ENCODE results near the gene ERC2.

The ERC2 gene

DNA sequence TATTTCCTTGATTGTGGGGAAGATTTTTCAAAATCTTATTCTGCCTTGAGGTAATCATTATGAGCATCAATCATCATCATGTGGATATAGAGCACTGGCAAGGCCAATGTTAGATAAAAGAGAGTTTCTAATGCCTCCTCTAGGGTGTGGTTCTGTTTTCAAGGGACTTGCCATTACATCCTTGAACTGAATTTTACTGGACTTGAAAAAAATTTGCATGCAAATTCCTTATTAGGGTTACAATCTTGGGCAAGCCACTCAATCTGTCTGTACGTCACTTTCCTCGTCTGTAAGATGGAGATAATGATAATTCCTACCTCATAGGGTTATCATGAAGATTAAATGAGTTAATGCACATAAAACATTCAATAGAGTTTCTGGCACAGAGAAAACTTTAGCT lies 825.0 kb downstream of the ERC2 start:
- no peak overlapping the region for H3K4me3 ChIP-seq (replicated peaks; ENCODE audit: low read depth, low read length)
- TF ChIP-seq, protein P1, sequence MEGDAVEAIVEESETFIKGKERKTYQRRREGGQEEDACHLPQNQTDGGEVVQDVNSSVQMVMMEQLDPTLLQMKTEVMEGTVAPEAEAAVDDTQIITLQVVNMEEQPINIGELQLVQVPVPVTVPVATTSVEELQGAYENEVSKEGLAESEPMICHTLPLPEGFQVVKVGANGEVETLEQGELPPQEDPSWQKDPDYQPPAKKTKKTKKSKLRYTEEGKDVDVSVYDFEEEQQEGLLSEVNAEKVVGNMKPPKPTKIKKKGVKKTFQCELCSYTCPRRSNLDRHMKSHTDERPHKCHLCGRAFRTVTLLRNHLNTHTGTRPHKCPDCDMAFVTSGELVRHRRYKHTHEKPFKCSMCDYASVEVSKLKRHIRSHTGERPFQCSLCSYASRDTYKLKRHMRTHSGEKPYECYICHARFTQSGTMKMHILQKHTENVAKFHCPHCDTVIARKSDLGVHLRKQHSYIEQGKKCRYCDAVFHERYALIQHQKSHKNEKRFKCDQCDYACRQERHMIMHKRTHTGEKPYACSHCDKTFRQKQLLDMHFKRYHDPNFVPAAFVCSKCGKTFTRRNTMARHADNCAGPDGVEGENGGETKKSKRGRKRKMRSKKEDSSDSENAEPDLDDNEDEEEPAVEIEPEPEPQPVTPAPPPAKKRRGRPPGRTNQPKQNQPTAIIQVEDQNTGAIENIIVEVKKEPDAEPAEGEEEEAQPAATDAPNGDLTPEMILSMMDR (IDR thresholded peaks at IDR 0.05; ENCODE audit: low read depth, low read length, missing control alignments), result no peak
- DNase-seq (ENCODE audit: extremely low read depth, low read depth), result no peak

DNA sequence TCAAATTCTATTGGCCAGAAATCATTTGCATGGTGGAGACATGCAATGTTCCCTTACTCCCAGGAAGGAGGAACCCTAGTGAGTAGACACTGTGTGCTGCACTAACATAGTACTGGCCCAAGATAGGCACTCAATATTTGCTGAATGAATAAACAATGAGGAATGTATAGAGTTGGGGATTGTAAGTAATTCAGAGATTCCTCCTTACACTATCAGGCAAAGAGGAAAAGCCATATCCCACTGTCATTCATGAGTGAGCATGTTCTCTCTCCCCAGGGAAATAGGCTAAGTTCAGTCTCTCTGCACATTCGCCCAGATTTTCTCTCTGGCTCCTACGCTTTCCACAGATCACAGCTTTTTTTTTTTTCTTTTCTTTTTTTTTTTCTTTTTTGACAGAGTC lies 826.3 kb downstream of the ERC2 start:
- no peak overlapping the region for H3K4me3 ChIP-seq (replicated peaks; ENCODE audit: low read depth, low read length)
- no peak for DNase-seq (ENCODE audit: extremely low read depth, low read depth)
- TF ChIP-seq, protein P1 (IDR thresholded peaks at IDR 0.05; ENCODE audit: low read depth, low read length, missing control alignments), result no peak

DNA sequence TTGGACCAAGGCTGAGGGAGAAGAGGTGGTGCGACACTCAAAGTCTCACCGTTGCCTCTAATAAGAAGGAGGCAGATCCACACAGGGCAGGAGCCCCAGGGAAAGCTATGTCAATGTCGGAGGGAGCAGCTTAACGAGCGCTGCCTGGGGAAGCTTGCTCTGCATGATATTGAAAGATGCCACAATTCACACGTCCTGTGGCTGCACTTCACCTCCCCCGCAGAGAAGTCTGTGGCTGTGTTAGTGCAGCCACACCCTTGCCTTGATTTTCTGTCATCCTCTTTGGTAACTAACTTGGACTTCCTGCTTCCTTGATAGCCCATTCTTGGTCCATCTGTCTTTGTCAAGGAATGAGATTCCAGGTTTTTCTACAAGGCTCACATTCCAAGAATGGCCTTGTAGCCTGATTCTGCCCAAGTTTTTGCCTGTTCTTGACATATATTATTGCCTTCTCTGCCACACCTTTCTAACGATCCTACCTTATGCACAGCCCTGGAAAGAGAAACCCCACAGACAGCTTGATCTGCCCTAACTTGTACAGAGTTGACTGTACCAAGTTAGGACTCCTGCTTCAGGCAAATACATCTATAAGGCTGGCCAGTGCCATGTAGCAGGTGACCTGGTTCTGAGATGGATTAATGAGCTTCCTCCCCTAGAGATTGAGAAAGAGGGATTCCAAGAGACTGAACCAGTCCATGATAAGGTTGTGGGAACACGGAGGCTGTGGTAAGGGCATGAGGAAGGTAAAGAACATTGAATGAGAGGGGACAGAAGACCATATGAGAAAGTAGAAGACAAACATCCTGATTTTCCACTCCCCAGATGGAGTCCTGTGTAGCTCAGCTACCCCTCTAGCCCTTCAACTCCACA lies 828.1 kb downstream of the ERC2 start:
- no peak for DNase-seq (ENCODE audit: extremely low read depth, low read depth)

DNA sequence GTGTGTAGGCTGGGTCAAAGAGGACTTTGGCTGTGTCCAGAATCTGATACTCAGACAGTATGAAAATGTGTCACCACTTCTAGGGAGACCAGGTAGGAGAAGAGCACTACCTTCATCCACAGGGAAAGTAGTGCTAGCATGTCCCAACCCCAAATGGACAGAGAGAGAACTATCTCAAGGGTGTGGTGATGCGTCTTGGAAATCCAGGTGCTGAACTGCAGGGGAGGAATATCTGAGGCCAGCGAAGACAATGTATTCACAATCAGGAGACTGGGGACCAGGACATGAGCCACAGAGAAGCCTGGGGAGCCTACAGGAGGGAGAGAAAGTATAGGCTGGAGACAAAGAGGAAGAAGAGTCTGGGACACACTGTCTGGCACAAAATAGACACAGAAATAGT lies 829.1 kb downstream of the ERC2 start:
- no peak for DNase-seq (ENCODE audit: extremely low read depth, low read depth)
- H3K4me3 ChIP-seq (replicated peaks; ENCODE audit: low read depth, low read length), result no peak overlapping the region
- TF ChIP-seq, protein P1 (IDR thresholded peaks at IDR 0.05; ENCODE audit: low read depth, low read length, missing control alignments), result no peak

More for the DNA sequence above, 828.1 kb downstream of the ERC2 start:
- no peak overlapping the region for H3K4me3 ChIP-seq (replicated peaks; ENCODE audit: low read depth, low read length)
- TF ChIP-seq, protein P1 (IDR thresholded peaks at IDR 0.05; ENCODE audit: low read depth, low read length, missing control alignments), result no peak

DNA sequence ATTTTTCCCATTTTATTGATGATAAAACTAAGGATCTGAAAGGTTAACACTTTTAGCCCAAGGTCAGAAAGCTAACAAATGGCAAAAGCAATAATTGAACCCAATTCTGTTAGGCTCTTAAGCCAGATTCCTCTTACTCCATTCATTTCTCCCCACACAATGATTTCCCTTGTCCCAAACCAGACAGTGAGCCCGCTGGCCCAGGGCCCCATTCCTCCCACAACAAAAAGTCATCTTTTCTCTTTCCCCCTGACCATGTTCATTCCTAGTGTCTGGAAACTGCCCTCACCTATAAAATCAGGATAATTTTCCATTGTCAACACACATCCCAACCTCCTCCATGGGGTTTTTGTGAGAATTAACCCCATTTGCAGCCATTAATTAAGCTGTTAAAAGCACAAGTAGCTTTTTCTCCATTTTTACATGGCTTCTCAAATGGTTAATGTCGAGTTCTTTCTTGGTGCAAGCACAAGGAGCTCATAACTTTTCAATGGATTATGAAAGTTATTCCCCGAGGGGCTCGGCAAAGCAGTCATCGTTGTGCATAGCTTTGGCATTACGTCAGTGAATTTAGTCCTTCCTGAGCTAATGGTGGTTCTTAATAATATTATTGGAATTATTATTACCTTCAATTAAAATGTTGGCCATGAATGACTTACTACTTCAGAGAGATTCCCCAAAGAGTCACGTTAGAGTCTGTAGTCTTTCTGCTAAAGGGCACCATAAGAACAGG lies 830.2 kb downstream of the ERC2 start:
- H3K4me3 ChIP-seq (replicated peaks; ENCODE audit: low read depth, low read length), result no peak overlapping the region
- DNase-seq (ENCODE audit: extremely low read depth, low read depth), result no peak
- TF ChIP-seq, protein P1 (IDR thresholded peaks at IDR 0.05; ENCODE audit: low read depth, low read length, missing control alignments), result no peak

DNA sequence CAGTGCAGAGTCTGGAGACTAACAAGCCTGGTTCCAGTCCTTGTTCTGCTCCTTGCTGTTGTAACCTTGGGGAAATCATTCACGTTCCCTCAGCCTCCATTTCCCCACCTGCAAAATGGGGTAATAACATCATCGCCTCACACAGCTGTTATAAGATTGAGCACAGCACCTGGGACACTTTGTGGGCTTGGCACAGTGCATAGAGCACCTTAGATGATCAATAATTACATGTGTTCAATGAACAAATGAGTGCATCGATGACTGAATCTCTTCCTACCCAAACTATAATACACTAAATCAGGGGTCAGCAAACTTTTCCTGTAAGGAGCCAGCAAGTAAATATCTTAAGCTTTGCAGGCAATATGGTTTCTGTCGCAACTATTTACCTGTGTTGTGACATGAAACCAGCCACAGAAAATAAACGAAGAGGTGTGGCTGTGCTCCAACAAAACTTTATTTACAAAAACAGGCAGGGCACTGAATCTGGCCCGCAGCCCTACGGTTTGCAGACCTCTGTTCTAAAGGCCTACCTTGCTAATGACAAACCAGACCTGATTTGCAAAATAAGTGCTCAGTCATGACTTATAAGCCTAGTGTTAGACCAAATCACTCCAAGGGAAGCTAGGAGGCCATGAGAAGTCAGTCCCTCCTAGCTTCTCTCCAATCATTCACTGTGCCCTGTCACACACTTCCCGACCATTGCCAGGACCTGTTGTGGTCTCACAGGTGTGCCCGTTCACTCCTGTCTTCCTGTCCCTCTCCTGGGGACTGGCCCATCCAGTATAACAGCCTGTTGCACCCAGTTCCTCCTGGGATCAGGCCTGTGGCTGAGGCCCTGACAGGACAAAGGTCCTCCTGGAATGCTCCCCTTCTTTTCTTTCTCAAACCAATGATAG lies 831.7 kb downstream of the ERC2 start:
- DNase-seq (ENCODE audit: extremely low read depth, low read depth), result no peak
- TF ChIP-seq, protein P1 (IDR thresholded peaks at IDR 0.05; ENCODE audit: low read depth, low read length, missing control alignments), result no peak
- H3K4me3 ChIP-seq (replicated peaks; ENCODE audit: low read depth, low read length), result no peak overlapping the region
